HT1080 (cell line): ENCODE measurements around the gene SORCS1. TPM values are rescaled to one million over a fixed set of nuclear protein-coding genes. Genes with fewer than 3 reads are reported as not detected.

Experiments used
- DNase-seq: peaks from one replicate; pipeline ENCODE4 v3.0.0-alpha.2; 2015; ENCODE audit warnings: low read depth
- total RNA-seq: library from RNA; depleted of rRNA; stranded (reverse); fragments of >200 nt; shearing (Covaris generic); gene quantifications from 2 replicates; pipeline ENCODE4 v1.2.3, GENCODE V29; 2014

The SORCS1 gene
- total RNA-seq, 1 experiment from 2014 or later: 0.29 TPM

DNA sequence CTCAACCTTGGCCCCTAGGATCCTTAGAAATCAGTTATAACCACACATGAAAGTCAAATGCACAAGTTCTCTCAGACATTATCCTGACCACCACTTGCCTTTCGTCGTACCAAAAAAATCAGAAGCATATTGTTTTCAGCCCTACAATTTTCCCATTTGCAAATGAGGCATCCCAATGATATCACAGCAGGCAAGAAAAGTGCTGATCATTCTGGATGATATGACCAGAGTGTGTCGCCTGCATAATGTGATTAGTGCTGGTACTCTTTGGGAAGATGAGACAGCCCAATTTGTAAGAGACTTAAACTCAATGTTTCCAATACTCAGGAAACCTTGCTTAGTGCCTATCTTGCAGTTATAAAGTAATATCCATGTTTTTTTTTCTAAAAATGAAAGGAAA is 168.0 kb downstream of the SORCS1 start:
- no peak for DNase-seq

DNA sequence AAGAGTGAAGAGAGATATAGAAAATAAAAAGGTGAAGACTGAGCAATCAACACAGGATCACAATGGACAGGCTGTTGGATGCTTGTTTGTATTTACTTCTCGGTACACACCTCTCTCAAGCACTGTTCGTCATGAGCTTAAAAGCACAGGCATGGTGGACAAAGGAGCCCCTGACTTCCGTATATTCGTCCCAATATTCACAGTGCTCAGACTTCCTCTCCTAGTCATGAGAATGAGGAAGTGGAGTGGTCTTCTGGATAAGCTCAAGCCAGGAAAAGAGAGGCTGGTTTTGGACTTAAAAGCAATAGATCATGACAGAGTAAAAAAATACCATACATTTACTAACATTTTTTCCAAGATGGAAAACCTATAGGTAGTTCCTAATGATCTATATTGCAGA is 172.5 kb downstream of the SORCS1 start:
- no peak for DNase-seq

DNA sequence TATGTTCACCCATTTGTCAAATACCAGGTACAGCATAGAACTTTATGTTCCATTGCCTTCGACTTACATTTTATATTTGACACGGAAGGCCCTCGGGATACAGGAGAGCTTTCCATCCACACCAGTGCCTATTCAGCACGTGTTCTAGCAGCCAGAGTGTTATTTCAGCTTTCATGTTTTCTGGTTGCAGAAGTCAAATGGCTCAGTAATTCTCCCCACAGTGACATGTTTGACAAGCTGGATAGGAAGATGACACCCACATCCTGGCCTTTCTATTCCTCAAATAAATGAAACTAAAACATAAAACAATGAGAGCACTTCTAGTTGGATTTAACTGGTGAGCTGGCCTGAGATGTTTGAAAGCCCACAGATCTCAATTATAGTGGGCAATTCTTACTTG is 173.4 kb downstream of the SORCS1 start:
- DNase-seq: no peak

DNA sequence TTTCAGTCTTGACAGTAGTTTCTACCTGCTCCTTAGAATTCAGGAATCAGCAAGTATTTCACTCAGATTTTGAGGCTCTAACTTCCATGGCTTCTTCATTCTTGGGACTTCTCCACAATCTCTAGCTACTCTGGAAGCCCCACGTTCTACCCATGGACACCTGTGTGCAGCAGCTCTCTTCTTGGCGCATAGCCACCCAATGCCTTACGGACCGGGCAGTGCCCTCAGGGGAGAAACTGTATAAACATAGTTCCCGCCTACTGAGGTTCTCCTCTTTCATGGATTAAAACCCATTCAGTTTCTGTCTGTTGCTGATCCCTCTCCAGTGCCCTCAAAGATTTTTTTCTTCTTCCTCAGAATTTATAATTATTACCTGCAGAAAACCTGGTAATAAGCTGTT is 177.1 kb downstream of the SORCS1 start:
- DNase-seq: no peak

DNA sequence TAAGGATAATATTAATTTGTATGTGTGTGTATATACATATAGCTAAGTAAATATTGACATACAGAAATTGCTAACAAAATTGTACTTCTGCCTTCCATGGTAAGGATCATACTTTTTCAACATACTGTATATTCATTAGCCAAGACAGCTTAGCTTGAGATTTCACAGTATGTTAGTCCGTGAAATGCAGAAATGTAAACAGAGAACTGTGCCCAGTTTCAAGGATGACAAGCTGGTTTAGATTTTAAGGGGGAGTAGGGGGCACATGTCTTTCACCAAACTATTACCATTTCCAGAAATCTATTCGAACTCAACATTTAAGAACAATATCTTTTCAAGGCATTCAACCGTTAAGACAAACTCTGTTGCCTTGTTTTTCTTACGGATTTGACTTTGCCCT is 182.2 kb downstream of the SORCS1 start:
- DNase-seq: no peak

DNA sequence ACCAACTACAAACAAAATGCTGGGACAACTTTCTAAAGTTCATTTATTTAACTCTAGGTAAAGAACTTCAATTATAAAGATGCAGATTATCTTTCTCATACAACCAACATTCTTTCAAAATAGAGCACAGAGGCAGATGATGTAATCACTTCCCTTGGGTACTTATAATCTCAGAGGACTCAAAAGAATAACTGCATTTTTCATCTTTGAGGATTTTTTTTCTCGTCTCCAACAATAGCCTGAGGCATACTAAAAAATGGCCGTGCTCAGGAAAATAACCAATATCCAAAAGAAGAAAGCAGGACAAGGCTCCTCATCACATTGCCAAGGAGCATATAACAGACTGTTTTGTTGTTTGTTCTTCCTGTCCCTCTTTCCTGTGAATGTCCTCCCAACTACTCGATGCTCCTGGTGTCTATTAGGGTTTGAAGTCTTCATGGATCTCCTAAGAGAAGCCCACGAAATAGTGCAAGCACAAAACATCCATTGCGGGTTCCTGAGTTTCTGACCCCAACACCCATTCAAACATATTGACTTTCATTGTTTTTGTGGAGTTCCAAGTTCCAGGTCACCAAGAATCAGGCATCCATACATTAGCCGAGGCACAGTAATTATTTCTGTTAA is 182.9 kb downstream of the SORCS1 start:
- no peak for DNase-seq

DNA sequence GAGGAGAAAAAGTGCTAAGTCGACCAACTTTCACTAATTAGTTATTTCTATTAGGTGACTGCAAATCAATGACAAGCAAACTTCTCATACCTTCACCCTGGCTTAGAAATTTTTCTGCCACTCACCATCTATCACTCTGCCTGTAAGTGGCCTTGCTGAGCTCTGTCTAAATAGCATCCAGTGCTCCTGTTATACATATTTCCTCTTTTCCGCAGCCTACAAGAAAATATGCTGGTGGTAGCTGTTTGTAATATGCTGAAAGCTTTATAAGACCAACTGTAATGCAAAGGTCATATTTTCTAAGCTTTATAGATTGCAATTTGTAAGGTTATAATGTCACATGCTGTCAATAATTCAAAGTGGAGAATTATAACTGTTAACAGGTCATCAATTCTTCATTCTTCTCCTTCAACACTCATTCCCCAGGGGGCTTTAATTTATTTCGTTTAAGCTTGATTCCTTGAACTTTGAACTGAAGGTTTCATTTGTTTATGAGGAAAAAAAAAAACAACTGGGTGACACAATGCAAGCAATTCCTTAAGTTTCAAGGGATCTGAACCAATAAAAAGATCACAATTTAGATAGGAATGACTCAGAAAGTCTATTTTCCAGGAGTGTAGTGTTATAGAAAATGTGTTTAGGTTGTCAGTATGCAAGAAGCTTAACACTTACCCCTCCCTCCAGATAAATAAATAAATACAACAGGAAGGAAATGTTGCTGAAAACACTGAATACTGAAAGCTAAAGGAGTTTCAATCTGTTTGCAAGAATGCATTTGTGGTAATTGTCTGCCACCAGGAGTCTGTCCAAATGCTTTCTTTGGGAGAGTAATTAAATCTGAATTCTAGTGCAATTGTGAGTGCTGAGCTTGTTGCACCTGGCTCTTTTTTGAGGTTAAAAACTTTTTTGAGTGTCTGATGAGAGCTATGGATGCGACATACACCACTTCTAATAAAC is 183.7 kb downstream of the SORCS1 start:
- no peak for DNase-seq

DNA sequence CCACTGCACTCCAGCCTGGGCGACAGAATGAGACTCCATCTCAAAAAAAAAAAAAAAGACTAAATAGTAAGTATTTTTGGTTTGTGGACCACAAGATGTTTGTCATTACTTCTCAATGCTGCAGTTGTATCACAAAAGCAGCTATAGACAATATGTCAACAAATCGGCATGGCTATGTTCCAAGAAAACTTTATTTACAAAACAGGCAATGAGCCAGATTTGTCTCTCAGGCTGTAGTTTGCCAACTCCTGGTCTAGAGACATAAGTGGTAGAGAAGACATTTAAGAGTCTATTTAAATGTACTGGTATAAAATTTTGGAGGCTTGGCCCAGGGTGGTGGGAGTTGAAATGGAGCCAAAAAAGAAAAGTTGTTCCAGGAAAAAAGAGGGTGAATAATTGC is 185.8 kb downstream of the SORCS1 start:
- DNase-seq: no peak

DNA sequence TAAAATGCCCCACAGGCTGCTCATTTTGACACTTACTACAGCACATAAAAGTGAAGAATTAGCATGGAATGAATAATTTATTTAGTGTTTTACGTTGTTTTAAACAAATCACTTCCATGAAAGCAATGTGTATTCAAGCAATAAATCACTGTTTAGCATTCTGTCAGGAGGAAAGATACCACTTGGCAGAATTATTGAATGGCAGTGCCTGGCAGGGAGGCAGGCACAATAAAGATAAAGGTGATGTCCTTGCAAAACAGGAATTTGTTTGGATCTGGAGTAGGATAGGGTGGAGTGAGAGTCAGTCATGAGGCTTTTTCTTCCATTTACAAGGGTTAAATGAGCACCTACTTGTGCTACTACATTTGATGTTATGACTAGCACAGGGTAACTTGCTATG is 190.8 kb downstream of the SORCS1 start:
- no peak for DNase-seq

DNA sequence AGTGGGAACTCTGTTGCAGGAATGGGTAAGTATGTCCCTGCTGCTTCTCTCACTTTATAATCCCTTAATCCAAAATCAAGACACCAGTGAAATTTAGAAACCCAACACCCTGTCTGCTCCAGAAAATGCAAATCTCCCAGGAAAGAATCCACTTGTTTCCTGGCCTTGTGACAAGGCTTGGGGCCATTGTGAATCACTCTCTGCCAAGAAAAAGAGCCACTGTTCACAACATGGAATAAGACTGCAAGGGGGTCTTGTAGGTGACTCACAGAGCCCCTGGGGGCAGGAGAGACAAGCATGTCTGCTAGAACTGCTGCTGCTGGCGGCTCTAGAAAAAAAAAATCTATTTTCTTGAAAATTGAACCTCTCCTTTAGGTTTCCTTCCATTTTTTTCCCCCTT is 191.2 kb downstream of the SORCS1 start:
- DNase-seq: no peak

DNA sequence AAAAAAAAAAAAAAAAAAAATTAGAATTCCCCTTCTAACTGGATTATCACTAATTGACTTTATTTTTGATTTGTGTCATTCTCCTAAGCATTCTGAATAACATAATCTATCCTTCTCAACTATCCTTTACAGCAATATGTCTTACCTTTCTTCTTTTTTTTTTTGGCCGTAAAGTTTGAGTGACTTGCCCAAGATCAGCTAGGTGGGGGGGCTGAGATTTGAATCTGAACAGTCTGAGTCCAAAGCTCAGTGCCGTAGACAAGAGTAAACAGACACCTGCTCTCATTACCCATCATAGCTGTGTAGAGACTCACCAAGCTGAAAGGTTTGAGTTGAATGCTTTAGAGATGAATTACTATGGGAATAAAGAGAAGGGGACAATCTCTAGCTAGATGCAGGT is 192.1 kb downstream of the SORCS1 start:
- DNase-seq: no peak

DNA sequence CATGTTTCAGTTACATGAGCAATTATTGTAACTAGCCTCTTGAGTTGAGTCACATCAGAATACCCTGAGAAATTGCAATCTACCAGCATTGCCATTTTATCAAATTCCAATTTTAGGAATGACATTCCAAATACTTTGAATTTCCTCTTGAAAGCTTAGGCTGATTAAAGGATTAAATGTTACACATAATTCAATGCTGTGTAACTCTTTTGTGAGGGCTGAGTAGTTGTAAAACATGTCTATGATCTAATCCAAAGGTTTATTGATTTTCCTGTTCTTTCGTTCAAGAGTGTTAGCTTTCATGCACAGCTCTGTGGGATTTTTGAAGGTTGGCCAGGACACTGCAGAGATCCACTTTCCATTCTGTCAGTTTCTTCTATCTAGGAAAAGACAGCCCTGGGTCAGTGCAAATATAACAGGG is 193.1 kb downstream of the SORCS1 start:
- no peak for DNase-seq

DNA sequence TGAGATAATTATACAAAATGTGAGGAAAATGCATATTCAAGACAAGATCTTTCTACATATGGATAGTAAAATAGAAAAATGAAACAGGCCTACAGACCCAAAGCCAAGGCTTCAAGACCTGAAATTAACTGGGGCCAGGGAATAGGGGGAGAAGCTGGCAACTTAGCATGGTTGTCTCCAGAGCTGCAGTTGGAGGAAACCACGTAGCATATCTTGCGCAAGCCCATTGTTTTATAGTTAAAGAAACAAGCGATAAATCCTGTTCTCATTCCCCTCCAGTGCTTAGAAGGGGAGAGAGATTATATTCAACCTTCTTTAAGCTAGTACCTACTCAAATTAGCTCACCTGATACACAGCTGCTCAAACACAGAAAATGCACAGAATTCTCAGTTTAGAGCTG is 197.1 kb downstream of the SORCS1 start:
- no peak for DNase-seq

DNA sequence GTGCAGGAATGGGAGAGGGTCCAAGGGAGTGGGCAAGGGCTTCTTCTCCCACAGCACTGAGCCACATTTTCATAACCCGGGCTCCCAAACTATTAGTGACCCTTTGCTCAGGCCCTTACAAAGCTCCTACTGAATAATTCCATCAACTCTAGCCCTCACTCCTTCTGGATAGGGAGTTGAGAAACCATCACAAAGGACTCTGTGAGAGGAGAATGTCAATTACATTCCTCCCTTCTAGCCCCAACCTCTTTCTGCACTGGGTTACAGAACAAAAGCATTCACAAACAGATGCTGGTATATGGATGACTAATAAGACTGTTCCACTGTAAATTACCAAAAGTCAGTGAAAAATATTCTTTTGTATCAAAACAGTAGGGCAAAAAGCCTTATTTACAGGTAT is 203.7 kb downstream of the SORCS1 start:
- DNase-seq: no peak

DNA sequence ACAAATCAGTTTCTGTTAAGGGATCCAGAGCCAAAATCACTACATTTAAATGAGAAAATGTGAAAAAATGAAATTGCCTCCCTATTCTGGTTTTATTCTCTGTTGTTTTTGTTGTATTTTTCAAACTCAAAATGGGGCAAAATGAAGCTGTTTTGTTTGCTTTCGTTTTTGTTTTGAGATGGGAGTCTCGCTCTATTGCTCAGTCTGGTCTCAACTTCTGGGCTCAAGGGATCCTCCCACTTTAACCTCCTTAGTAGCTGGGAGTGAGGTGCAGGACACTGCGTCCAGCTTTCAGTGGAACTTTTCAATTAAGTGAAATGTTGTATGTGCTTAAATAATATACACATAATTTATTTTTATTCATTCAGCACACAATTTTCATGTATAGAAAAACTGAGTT is 205.0 kb downstream of the SORCS1 start:
- no peak for DNase-seq

DNA sequence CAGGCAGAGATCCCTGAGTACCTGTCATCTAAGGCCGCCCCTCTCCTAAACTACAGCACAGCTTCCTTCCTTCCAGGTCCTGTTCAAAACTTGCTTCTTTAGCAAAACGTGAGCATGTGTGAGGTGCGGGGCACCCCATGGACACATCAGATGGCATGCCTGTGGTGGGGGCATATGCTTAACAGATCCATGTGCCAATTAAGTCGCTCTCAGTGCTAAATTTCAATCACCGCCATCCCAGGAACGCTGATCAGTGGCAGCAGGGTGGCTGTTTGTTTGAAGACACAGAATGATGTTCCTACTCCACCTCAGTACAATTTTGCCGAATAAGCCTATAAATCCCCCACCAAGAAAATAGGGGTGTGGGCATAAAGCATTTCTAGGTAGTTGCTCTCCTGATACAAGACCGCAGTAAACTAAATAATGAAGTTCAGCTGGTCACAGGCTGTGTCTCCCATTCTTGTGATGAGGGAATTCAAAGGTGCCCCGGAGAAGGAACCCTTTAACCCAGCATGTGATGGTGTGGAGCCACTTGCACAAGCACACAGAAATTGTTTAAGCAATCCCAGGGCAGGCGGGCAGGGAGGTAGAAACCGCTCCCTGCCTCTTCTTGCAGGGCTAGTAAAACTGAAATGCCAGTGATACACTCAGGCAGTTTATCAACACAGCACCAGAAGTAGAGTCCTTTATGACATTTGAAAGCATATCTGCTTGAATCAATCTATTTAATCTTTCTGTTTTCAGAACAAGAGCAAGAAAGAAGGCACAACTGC is 205.7 kb downstream of the SORCS1 start:
- DNase-seq: no peak

DNA sequence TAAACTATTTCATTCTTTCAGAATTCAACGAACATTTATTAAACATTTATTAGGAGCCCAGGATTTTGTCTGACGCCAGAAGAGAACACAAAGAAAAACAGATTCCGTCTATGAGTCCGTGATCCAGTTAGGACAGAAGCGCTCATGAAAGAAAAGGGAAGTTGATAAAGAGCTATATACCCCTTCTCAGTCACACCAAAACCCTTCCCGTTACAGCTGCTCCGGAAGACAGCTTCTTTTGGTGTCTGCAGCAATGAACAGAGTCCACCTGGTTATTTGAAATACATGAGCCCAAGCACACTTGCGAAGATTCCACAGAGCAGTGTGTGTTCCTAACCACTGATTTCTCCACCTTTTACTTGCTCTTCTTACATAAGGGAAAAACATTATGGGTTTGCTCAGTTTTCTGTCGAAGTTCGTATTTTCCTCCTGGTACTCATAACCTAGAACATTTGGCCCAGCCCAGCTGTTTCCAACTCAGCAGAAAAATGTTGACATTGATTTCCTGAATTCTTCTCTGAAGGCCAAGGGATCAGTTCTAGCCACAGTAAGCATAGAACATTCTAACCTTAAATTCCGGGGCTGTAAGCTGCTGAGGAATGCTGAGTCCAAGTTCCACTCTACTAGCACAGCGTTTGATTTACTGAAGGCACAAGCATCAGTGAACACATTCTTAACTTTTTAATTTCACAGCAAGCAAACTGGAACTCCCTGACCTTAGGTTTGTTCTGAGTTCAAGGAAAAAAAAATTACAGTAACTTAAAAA is 206.5 kb downstream of the SORCS1 start:
- DNase-seq: peak; percentile 13

DNA sequence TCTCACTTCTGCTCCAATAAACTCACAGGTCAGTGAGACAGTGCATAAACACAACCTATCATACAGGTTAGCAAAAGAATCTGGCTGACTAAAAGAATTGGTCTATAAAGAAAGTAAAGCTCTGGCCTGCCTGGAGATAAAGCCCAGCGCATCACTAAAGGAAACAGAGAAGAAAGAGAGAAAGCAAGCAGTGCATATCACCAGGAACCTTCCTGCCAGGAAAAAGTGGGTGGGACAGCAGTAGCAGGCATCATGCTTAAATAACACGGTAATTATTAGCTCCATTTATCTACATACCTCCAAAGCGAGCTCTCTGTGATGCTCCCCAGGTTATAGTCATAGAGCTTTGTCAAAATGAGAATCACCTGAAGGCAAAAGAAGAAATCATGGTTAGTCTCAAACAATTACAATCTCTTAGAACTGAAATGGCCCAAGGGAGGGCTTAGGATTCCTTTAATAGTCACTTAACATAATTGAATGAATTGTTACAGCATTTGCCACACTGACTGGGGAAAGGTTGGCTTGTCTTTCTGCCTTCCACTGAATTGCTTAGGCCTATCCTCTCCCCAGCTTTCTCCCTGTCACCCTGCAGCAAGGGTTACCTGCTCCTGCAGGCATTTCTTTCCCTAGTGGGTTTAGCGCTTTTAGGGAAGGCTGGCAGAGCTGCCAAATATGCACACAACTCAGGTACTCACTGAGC is 208.1 kb downstream of the SORCS1 start:
- no peak for DNase-seq

DNA sequence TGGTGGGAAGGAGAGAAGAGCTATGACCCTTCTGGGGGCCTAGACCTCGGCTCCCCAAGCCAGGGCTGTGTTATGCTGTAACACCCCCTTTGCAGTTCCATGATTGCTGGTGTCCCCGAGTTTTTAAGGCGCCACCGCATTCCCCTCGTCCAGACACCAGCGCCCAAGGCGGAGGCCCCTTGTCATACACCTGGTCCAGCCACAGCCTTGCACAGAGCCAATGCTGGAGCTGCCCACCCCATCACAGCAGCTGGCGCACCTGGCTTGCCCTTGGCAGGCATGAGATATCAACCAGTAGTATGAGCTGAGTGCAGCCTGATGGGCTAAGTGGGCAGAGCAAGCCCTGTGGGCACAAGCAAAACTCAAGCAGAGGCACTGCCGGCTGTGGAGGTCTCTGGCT is 209.4 kb downstream of the SORCS1 start:
- no peak for DNase-seq

DNA sequence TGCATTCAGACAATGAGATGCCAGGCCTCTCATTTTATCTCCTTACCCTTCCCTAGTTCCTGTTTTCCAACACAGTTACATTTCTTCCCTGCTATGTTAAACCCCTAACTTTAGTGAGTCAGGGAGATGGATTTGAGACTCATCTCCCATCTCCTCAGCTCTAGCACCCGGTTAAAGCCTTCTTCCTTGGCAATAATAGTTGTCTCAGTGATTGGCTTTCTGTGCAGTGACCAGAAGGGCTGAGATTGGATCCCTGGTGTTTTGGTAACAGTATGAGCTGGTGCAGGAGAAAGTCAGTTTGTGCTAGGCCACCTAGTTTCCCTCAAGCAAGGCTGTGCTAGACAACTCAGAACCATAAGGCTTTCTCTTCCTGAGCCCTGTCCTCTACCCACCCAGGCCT is 212.5 kb downstream of the SORCS1 start:
- DNase-seq: no peak
